ENCODE results near the gene P2RX2. TPM values are rescaled to one million over a fixed set of nuclear protein-coding genes. Genes with fewer than 3 reads are reported as not detected.

The P2RX2 gene
- total and polyA plus RNA-seq, 2 of the 4 experiments (the other 2 are of a cell fraction): not detected

GRCh38 chr12:132638541-132639408, 20.2 kb downstream of the P2RX2 start:
- BruUV-seq (replicated peaks): no TSS peak
- Histone ChIP-seq H2BK15ac (ENCODE audit: low read depth, low read length) (no peak overlapping the region), H2BK20ac (ENCODE audit: low read depth, low read length) (no peak overlapping the region), H2BK120ac (ENCODE audit: low read depth, low read length) (no peak overlapping the region), H3K14ac (replicated peaks; ENCODE audit: low read depth, low read length) (no peak overlapping the region), H3K27me3 (ENCODE audit: control insufficient read depth, insufficient read depth, low read length) (no peaks in the 10 kb centered on the region), H3K56ac (ENCODE audit: extremely low read depth, insufficient read depth, low read length) (no peak overlapping the region), H2AK5ac (ENCODE audit: low read depth, low read length) (no peak overlapping the region), H2AFZ (replicated peaks; ENCODE audit: low read length, poor library complexity) (peak overlapping the region; percentile 81), H3K27ac (ENCODE audit: insufficient read depth, low read length) (no peak overlapping the region), H3K4me1 (ENCODE audit: control insufficient read depth, insufficient read depth, low read length) (no peaks in the 10 kb centered on the region), H3K18ac (ENCODE audit: low read depth, low read length) (no peak overlapping the region), H4K5ac (ENCODE audit: low read depth, low read length) (no peak overlapping the region), H2BK5ac (ENCODE audit: low read depth, low read length, poor library complexity, severe bottlenecking) (no peak overlapping the region), H4K91ac (ENCODE audit: insufficient read depth, low read depth, low read length) (no peak overlapping the region), H2AK9ac (replicated peaks; ENCODE audit: low read depth, low read length, poor library complexity) (peak overlapping the region; percentile 79), H4K20me1 (ENCODE audit: insufficient read depth, low read length) (peaks cover 7% of the 10 kb centered on the region; the same call in 1 of the 2 replicates), H3K4me2 (ENCODE audit: low read depth, low read length) (no peak overlapping the region), H3K36me3 (ENCODE audit: control insufficient read depth, insufficient read depth, low read length) (peaks cover 38% of the 10 kb centered on the region), H3K9ac (ENCODE audit: low read depth, low read length) (no peak overlapping the region), H3K4me3 (ENCODE audit: insufficient read depth, low read depth, low read length) (no peak overlapping the region), H3K4ac (ENCODE audit: low read depth, low read length) (no peak overlapping the region), H3K9me3 (ENCODE audit: control insufficient read depth, insufficient read depth, low read length) (no peaks in the 10 kb centered on the region), H3K23ac (ENCODE audit: low read depth, low read length) (no peak overlapping the region), H4K8ac (ENCODE audit: low read depth in 2 of 2, low read length in 2 of 2) (no peak overlapping the region), H3K79me1 (ENCODE audit: low read depth in 1 of 2, low read length in 2 of 2) (no peaks in the 10 kb centered on the region), H3K9me1 (ENCODE audit: insufficient read depth, low read length) (no peaks in the 10 kb centered on the region)
- intact Hi-C loops (cut with micrococcal nuclease): loop anchor here (1.0 kb wide), 2 partner anchors 38 to 223 kb away; no protein-coding TSS in a partner anchor
- WGBS, 2 experiments (ENCODE audit: extremely low coverage in 2 of 2, insufficient read length in 1 of 2): 86% methylated on average over 9 of the region's 25 CpGs; no CpG with 5 or more reads in 1 of the 2 experiments
- in situ Hi-C loops (cut with MboI; ENCODE audit: low sequenced_read_pairs): no loop called here
- ChIA-PET POLR2A (ENCODE audit: unreplicated experiment) (no interaction called here), CTCF (interaction anchor here (0.6 to 1.4 kb wide), 8 partner anchors 13 to 779 kb away, joined by 3 to 11 read pairs (median 4); partner anchors contain the start of gene P2RX2)
- DNase-seq (peak; percentile 60), ATAC-seq (ENCODE audit: low read depth) (peak; percentile 99)
- TF ChIP-seq NFE2L2 (IDR thresholded peaks at IDR 0.05; ENCODE audit: low read depth, low read length) (no peak), ELK1 (IDR thresholded peaks at IDR 0.05; ENCODE audit: borderline replicate concordance, low read depth, low read length) (no peak), USF2 (IDR thresholded peaks at IDR 0.05; ENCODE audit: low read depth, low read length) (no peak), SMC3 (IDR thresholded peaks at IDR 0.05; ENCODE audit: low read depth, low read length) (peak; percentile 62), RFX5 (IDR thresholded peaks at IDR 0.05; ENCODE audit: low read depth, low read length) (no peak), MAZ (IDR thresholded peaks at IDR 0.05; ENCODE audit: borderline replicate concordance, low read depth, low read length) (no peak), MXI1 (IDR thresholded peaks at IDR 0.05; ENCODE audit: borderline replicate concordance, low read depth, low read length) (no peak), FOS (IDR thresholded peaks at IDR 0.05; ENCODE audit: low read depth, low read length) (no peak), RAD21 (IDR thresholded peaks at IDR 0.05; ENCODE audit: low read length) (peak; percentile 65)
- TF ChIP-seq, protein P1, sequence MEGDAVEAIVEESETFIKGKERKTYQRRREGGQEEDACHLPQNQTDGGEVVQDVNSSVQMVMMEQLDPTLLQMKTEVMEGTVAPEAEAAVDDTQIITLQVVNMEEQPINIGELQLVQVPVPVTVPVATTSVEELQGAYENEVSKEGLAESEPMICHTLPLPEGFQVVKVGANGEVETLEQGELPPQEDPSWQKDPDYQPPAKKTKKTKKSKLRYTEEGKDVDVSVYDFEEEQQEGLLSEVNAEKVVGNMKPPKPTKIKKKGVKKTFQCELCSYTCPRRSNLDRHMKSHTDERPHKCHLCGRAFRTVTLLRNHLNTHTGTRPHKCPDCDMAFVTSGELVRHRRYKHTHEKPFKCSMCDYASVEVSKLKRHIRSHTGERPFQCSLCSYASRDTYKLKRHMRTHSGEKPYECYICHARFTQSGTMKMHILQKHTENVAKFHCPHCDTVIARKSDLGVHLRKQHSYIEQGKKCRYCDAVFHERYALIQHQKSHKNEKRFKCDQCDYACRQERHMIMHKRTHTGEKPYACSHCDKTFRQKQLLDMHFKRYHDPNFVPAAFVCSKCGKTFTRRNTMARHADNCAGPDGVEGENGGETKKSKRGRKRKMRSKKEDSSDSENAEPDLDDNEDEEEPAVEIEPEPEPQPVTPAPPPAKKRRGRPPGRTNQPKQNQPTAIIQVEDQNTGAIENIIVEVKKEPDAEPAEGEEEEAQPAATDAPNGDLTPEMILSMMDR (conservative IDR thresholded peaks at IDR 0.05; ENCODE audit: low read depth, low read length): peak; percentile 75
- dilution Hi-C loops (cut with HindIII; ENCODE audit: low sequenced_read_pairs, unreplicated experiment): no loop called here

Measured in IMR-90 (cell line).